ENCODE measurements around the gene ZNRF1.

DNA sequence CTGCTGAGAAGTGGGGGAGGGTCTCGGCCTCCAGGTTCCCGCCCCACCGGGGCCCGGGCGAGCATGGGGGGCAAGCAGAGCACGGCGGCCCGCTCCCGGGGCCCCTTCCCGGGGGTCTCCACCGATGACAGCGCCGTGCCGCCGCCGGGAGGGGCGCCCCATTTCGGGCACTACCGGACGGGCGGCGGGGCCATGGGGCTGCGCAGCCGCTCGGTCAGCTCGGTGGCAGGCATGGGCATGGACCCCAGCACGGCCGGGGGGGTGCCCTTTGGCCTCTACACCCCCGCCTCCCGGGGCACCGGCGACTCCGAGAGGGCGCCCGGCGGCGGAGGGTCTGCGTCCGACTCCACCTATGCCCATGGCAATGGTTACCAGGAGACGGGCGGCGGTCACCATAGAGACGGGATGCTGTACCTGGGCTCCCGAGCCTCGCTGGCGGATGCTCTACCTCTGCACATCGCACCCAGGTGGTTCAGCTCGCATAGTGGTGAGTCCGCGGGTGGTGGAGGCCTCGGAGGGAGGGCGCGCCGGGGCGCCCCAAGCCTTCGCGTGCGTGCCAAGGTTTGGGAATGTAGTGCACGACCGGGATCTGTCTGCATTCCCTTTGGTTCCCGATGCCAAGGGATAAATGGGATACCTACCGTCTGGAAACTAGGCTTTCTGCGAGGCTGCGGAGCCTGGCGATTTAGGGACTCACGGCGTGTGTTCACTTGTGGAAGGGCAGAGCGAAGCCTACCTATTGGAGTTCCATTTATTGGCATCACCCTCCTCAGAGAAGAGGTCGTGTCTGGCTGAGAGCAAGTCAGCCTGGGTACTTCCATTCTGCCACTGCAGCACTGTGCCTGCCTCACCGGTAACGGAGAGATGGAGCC is 1.0 kb downstream of the ZNRF1 start:
- TF ChIP-seq POLR2A (IDR thresholded peaks at IDR 0.05) (no peak), POLR2AphosphoS5 (IDR thresholded peaks at IDR 0.05) (no peak)
- TF ChIP-seq, protein P1, sequence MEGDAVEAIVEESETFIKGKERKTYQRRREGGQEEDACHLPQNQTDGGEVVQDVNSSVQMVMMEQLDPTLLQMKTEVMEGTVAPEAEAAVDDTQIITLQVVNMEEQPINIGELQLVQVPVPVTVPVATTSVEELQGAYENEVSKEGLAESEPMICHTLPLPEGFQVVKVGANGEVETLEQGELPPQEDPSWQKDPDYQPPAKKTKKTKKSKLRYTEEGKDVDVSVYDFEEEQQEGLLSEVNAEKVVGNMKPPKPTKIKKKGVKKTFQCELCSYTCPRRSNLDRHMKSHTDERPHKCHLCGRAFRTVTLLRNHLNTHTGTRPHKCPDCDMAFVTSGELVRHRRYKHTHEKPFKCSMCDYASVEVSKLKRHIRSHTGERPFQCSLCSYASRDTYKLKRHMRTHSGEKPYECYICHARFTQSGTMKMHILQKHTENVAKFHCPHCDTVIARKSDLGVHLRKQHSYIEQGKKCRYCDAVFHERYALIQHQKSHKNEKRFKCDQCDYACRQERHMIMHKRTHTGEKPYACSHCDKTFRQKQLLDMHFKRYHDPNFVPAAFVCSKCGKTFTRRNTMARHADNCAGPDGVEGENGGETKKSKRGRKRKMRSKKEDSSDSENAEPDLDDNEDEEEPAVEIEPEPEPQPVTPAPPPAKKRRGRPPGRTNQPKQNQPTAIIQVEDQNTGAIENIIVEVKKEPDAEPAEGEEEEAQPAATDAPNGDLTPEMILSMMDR (IDR thresholded peaks at IDR 0.05): no peak

All from stomach (tissue), 4 donors.